Stomach (tissue), 9 donors: ENCODE data around the gene UGT1A5. TPM values are rescaled to one million over a fixed set of nuclear protein-coding genes. Genes with fewer than 3 reads are reported as not detected.
"Not testable (repeated sequence)": the region's sequence is repeated elsewhere in the genome, so short reads cannot be mapped to it uniquely, and the experiment has no call there.

Source experiments
- DNase-seq, 2 donors: peaks; one replicate each; pipeline versions ENCODE4 v3.0.0 to v3.0.0-alpha.2; 2013 to 2019
- H3K27ac ChIP-seq, 5 donors: fragments of 200-600 bp in 4 of 5; sonication (generic) in 4 of 5; one replicate each; pipeline ENCODE4 v1.5.1; 2013 to 2019; ENCODE audit warnings: mild to moderate bottlenecking in 1 of 5, moderate library complexity in 1 of 5
- H3K27me3 ChIP-seq, 3 donors: fragments of 200-600 bp; sonication (generic); one replicate each; pipeline ENCODE4 v1.5.1; 2017 to 2019; ENCODE audit warnings: mixed run types in 1 of 3
- H3K36me3 ChIP-seq, 4 donors: fragments of 200-600 bp; sonication (generic); 1 replicate in 3 of 4; 2 replicates in 1 of 4; pipeline ENCODE4 v1.5.1; 2016 to 2019
- H3K4me1 ChIP-seq, 4 donors: fragments of 200-600 bp; sonication (generic); one replicate each; pipeline ENCODE4 v1.5.1; 2016 to 2019
- H3K4me3 ChIP-seq, 4 donors: fragments of 200-600 bp; sonication (generic) in 3 of 4; one replicate each; pipeline ENCODE4 v1.5.1; 2016 to 2019; ENCODE audit warnings: mild to moderate bottlenecking in 1 of 4
- H3K9me3 ChIP-seq, 4 donors: fragments of 200-600 bp; sonication (generic); one replicate each; pipeline ENCODE4 v1.5.1; 2016 to 2019
- CTCF ChIP-seq, 7 experiments: fragments of 450-650 bp in 4 of 7; fragments of 200-600 bp in 3 of 7; sonication (generic) in 3 of 7; IDR thresholded peaks; one replicate each; pipeline ENCODE4 v1.5.1; 2016 to 2019; ENCODE audit warnings: antibody characterized with exemption in 7 of 7, control low read depth in 2 of 7, mild to moderate bottlenecking in 1 of 7
- EP300 ChIP-seq: sonication (generic); formaldehyde crosslinking; IDR thresholded peaks from one replicate; pipeline ENCODE4 v1.6.1; 2017; ENCODE audit warnings: antibody characterized with exemption
- POLR2A ChIP-seq, 4 donors: fragments of 450-650 bp; IDR thresholded peaks; one replicate each; pipeline ENCODE4 v1.6.1; 2016; ENCODE audit warnings: antibody characterized with exemption in 4 of 4, control low read depth in 2 of 4, mild to moderate bottlenecking in 1 of 4, moderate library complexity in 1 of 4
- POLR2AphosphoS5 ChIP-seq, 3 donors: sonication (generic); formaldehyde crosslinking; IDR thresholded peaks; one replicate each; pipeline ENCODE4 v1.6.1; 2016; ENCODE audit warnings: antibody characterized with exemption in 3 of 3
- WGBS, 5 donors: extraction: QIAGEN DNeasy Blood & Tissue Kit in 3 of 5; methylation state at CpG; one replicate each; pipeline versions ENCODE4 v1.1.5 to v1.1.7; 2013 to 2018; 5-methylcytosine and 5-hydroxymethylcytosine counted together
- intact Hi-C: fragments of 100-400 bp; cut with DNase I; formaldehyde crosslinking; loops from one replicate; pipeline ENCODE4 v1.15.1; 2023; ENCODE audit warnings: low total_unique reads
- polyA plus RNA-seq, 3 donors: library from polyadenylated mRNA; stranded (reverse); fragments of 200-250 nt; gene quantifications; one replicate each; pipeline ENCODE4 v1.2.3, GENCODE V29; 2013
- total RNA-seq, 5 donors: library from RNA; depleted of rRNA; stranded (reverse); fragments of >200 nt; gene quantifications; one replicate each; pipeline versions ENCODE4 v1.1.0 to v1.2.3, GENCODE V29; 2014 to 2016
- donor health status: healthy with polysubstance abuse.
- donor health status: Bipolar disorder and iron deficiency.
- donor health status: healthy.

Gene UGT1A5
- total and polyA plus RNA-seq, 8 donors, result 0.37 to 13.0 (median 1.7) TPM; not detected in 5

- peak overlapping the region; percentile 66 to 79 (median 76) for H3K27ac ChIP-seq
- intact Hi-C loops, result no loop called here
- no peak for DNase-seq
- H3K9me3 ChIP-seq, result no peaks in the 10 kb centered on the region
- no peak overlapping the region for H3K4me3 ChIP-seq
- peaks cover 0 to 13% (median 4%) of the 10 kb centered on the region in 4 donors for H3K4me1 ChIP-seq
- H3K27me3 ChIP-seq, result no peaks in the 10 kb centered on the region
- TF ChIP-seq POLR2A (IDR thresholded peaks at IDR 0.05), result no peak
- TF ChIP-seq EP300, result no peak
- TF ChIP-seq CTCF (IDR thresholded peaks at IDR 0.05), result no peak
- TF ChIP-seq POLR2AphosphoS5 (IDR thresholded peaks at IDR 0.05), result no peak
- 77 to 88% (median 85%) methylated on average over 8 of the region's 8 CpGs for WGBS, 5 donors
- H3K36me3 ChIP-seq, result no peaks in the 10 kb centered on the region
Measured at GRCh38 chr2:233699424-233700027, 13.2 kb upstream of the UGT1A5 start.

- Histone ChIP-seq H3K4me3 (no peak overlapping the region), H3K9me3 (no peaks in the 10 kb centered on the region), H3K27ac (peak overlapping the region; percentile 37 to 79 (median 76)), H3K36me3 (no peaks in the 10 kb centered on the region), H3K4me1 (peaks cover 0 to 13% (median 5%) of the 10 kb centered on the region in 4 donors), H3K27me3 (no peaks in the 10 kb centered on the region)
- TF ChIP-seq POLR2AphosphoS5 (IDR thresholded peaks at IDR 0.05) (peak in 2 of 3 donors; percentile 68 to 91), POLR2A (IDR thresholded peaks at IDR 0.05) (no peak), EP300 (no peak), CTCF (IDR thresholded peaks at IDR 0.05) (no peak)
- WGBS, 5 donors, result 15 to 46% (median 21%) methylated on average over 1 of the region's 1 CpG
- peak; percentile 39 to 74 for DNase-seq
- intact Hi-C loops, result no loop called here
Measured at GRCh38 chr2:233700028-233700635, 12.6 kb upstream of the UGT1A5 start.

GRCh38 chr2:233700842-233701241 lies 11.9 kb upstream of the UGT1A5 start:
- H3K9me3 ChIP-seq, H3K27ac ChIP-seq, H3K27me3 ChIP-seq, DNase-seq, H3K36me3 ChIP-seq, H3K4me3 ChIP-seq, intact Hi-C loops: not testable (repeated sequence)
- WGBS, 5 donors, result 84 to 93% (median 92%) methylated on average over 5 of the region's 5 CpGs
- H3K4me1 ChIP-seq, result peaks cover 0 to 13% (median 6%) of the 10 kb centered on the region in 4 donors

GRCh38 chr2:233702238-233702637 lies 10.5 kb upstream of the UGT1A5 start:
- Histone ChIP-seq H3K27ac (no peak overlapping the region), H3K27me3 (no peaks in the 10 kb centered on the region), H3K4me3 (no peak overlapping the region), H3K4me1 (peaks cover 3 to 19% (median 11%) of the 10 kb centered on the region in 4 donors), H3K9me3 (no peaks in the 10 kb centered on the region), H3K36me3 (no peaks in the 10 kb centered on the region)
- intact Hi-C loops, result no loop called here
- TF ChIP-seq CTCF (IDR thresholded peaks at IDR 0.05) (no peak), POLR2AphosphoS5 (IDR thresholded peaks at IDR 0.05) (no peak), POLR2A (IDR thresholded peaks at IDR 0.05) (no peak), EP300 (no peak)
- WGBS, 5 donors, result 22 to 33% (median 29%) methylated on average over 3 of the region's 3 CpGs
- DNase-seq, result no peak
